K562 (cell line): ENCODE data around the gene SYT14.

Experiments
- ARID3A ChIP-seq: IDR thresholded peaks from 2 replicates; pipeline ENCODE4 v1.6.1; 2012; ENCODE audit warnings: low read depth, low read length, improper control_type of control experiment, borderline replicate concordance
- BCOR ChIP-seq: fragments of 450-650 bp; IDR thresholded peaks from 2 replicates; pipeline ENCODE4 v1.6.1; 2016
- BRF1 ChIP-seq: IDR thresholded peaks from 3 replicates; pipeline ENCODE4 v1.6.1; 2011; ENCODE audit warnings: borderline replicate concordance, mild to moderate bottlenecking; ENCODE audit not compliant: insufficient read length; ENCODE audit errors: extremely low read depth
- CTCF ChIP-seq, 3 experiments: IDR thresholded peaks in 2 of 3; conservative IDR thresholded peaks in 1 of 3; 2 replicates each; pipeline ENCODE4 v1.5.1; 2011 to 2012; ENCODE audit warnings: low read length in 3 of 3, mild to moderate bottlenecking in 3 of 3, control low read depth in 2 of 3, improper control_type of control experiment in 1 of 3, inconsistent platforms in 1 of 3, low read depth in 1 of 3, mixed read lengths in 1 of 3, moderate library complexity in 1 of 3; ENCODE audit not compliant: insufficient read depth in 2 of 3
- FOXP1 ChIP-seq: sonication (generic); formaldehyde crosslinking; IDR thresholded peaks from 2 replicates; pipeline ENCODE4 v1.8.0; 2022; ENCODE audit warnings: mild to moderate bottlenecking, missing genetic modification reagents
- KAT7 ChIP-seq: sonication (generic); formaldehyde crosslinking; IDR thresholded peaks from 2 replicates; pipeline ENCODE4 v1.8.0; 2022; ENCODE audit warnings: missing genetic modification reagents, mild to moderate bottlenecking, borderline replicate concordance
- LARP7 ChIP-seq: fragments of 450-650 bp; IDR thresholded peaks from 2 replicates; pipeline ENCODE4 v1.6.1; 2016
- POLR2AphosphoS5 ChIP-seq: IDR thresholded peaks from 2 replicates; pipeline ENCODE4 v1.6.1; 2011; ENCODE audit warnings: mild to moderate bottlenecking, low read depth, low read length, moderate library complexity; ENCODE audit not compliant: control insufficient read depth, insufficient read depth
- POU5F1 ChIP-seq: fragments of 150-350 bp; IDR thresholded peaks from 2 replicates; pipeline ENCODE4 v1.6.1; 2014; ENCODE audit warnings: borderline replicate concordance, low read length, low read depth, mild to moderate bottlenecking; ENCODE audit not compliant: partially characterized antibody
- ZNF518B ChIP-seq: fragments of 250-450 bp; sonication (Bioruptor Pico); IDR thresholded peaks from 2 replicates; pipeline ENCODE4 v1.5.0; 2021; ENCODE audit warnings: mild to moderate bottlenecking, moderate library complexity
- ZZZ3 ChIP-seq: fragments of 450-650 bp; IDR thresholded peaks from 2 replicates; pipeline ENCODE4 v1.6.1; 2016; ENCODE audit warnings: antibody characterized with exemption, mild to moderate bottlenecking, moderate library complexity

- TF ChIP-seq ARID3A (no peak), ZZZ3 (no peak), ZNF518B (no peak), BCOR (no peak), POLR2AphosphoS5 (no peak), LARP7 (no peak), BRF1 (no peak), FOXP1 (CRISPR knock-in tag) (no peak), CTCF (IDR thresholded peaks at IDR 0.05 in 2 of 3, conservative IDR thresholded peaks at IDR 0.05 in 1 of 3; ENCODE audit: insufficient read depth in 2 of 3, low read depth in 1 of 3, low read length in 3 of 3) (no peak), KAT7 (CRISPR knock-in tag) (no peak), POU5F1 (no peak)
These were observed 213.1 kb downstream of the SYT14 start for GRCh38 chr1:210151052-210151672.
